ENCODE measurements around the gene OR2A7.
"Not testable (repeated sequence)": the region's sequence is repeated elsewhere in the genome, so short reads cannot be mapped to it uniquely, and the experiment has no call there.

The OR2A7 gene

GRCh38 chr7:144280010-144280409 is 15.4 kb upstream of the OR2A7 start:
- H3K36me3 ChIP-seq (ENCODE audit: insufficient read depth, low read length); H3K4me1 ChIP-seq (ENCODE audit: insufficient read depth, low read length); H3K9me3 ChIP-seq (ENCODE audit: control insufficient read depth, insufficient read depth, low read length); H3K9ac ChIP-seq (ENCODE audit: low read depth, low read length): not testable (repeated sequence)

DNA sequence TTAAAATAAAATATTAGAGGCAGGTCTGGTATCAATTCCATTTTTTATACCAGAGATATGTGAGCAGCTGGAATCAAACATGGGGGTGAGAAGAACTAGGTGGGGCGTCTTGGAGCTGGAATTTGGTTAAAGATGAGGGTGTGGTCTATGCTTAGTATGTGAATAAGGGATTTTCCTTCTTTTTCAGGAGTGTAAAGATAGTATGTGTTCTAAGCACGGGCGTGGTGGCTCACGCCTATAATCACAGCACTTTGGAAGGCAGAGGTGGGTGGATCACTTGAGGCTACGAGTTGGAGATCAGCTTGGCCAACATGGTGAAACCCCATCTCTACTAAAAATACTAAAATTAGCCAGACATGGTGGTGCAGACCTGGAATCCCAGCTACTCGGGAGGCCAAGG is 10.7 kb upstream of the OR2A7 start:
- H3K9me3 ChIP-seq (ENCODE audit: control insufficient read depth, insufficient read depth, low read length); H3K9ac ChIP-seq (ENCODE audit: low read depth, low read length); H3K36me3 ChIP-seq (ENCODE audit: insufficient read depth, low read length); H3K4me1 ChIP-seq (ENCODE audit: insufficient read depth, low read length): not testable (repeated sequence)

DNA sequence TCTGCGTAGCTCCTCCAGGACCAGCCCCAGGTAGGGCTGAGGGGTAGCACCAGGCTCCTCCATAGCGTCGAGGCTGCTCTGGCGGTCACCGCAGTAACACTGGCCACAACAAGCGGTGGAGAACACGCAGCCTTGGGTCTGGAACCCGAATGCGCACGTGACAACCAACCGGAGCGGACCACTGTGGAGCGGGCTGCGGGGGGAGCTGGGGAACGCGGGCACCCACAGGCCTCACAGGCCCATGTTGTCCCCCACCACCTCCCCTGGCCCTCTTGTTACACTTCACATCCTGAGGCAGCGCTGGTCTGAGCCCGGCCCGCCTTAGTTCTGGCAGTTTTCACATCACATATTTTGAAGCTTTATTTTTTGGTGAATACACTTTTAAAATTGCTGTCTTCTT is 4.6 kb upstream of the OR2A7 start, which contains the start of gene CTAGE8:
Gene CTAGE8 (minus strand): TSS at position 101 of the 400 bp plus-strand sequence. CDS start 38 bp downstream, at position 63.
- H3K4me1 ChIP-seq (ENCODE audit: insufficient read depth, low read length); H3K9ac ChIP-seq (ENCODE audit: low read depth, low read length); H3K36me3 ChIP-seq (ENCODE audit: insufficient read depth, low read length); H3K9me3 ChIP-seq (ENCODE audit: control insufficient read depth, insufficient read depth, low read length): not testable (repeated sequence)

DNA sequence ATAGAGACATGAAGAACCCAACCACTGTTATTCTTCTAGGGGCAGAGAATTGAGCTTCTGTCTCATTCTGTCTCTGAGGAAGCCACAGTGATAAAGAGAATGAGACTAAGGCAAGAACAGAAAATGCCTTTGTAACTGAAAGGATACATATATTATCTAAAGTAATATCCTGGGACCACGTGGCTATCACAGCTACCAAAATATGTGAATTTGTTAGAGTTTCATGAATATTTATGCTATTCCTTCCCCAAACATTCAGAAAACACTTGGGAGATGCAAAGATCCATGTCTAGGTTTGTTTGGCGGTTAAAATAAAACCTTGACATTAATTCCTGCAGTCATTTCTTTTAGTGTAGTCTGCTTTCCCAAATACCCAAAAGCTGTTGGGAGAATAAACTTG is 2.5 kb downstream of the OR2A7 start:
- H3K4me1 ChIP-seq (ENCODE audit: insufficient read depth, low read length); H3K36me3 ChIP-seq (ENCODE audit: insufficient read depth, low read length); H3K9ac ChIP-seq (ENCODE audit: low read depth, low read length); H3K9me3 ChIP-seq (ENCODE audit: control insufficient read depth, insufficient read depth, low read length): not testable (repeated sequence)

DNA sequence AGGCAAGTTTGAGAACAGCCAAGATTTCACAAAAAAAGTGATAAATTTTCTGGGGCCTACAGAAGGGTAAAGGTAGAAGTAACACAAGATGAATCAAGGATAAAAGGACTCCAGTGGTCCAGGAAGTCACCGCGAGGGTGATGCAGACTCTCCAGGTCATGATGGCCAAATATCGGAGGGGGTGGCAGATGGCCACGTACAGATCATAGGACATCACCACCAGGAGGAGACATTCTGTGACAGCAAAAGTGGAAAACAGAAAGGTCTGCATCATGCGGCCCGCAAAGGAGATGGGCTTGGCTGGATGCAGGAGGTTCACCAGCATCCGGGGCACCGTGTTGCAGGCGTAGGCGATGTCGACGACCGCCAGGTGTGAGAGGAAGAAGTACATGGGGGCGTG is 5.5 kb downstream of the OR2A7 start:
- H3K9me3 ChIP-seq (ENCODE audit: control insufficient read depth, insufficient read depth, low read length); H3K9ac ChIP-seq (ENCODE audit: low read depth, low read length); H3K4me1 ChIP-seq (ENCODE audit: insufficient read depth, low read length); H3K36me3 ChIP-seq (ENCODE audit: insufficient read depth, low read length): not testable (repeated sequence)

GRCh38 chr7:144256112-144256511 is 8.5 kb downstream of the OR2A7 start:
- no peaks in the 10 kb centered on the region for H3K9me3 ChIP-seq (ENCODE audit: control insufficient read depth, insufficient read depth, low read length)
- H3K9ac ChIP-seq (ENCODE audit: low read depth, low read length), result no peak overlapping the region
- H3K36me3 ChIP-seq (ENCODE audit: insufficient read depth, low read length), result no peaks in the 10 kb centered on the region
- peaks cover 3% of the 10 kb centered on the region; the same call in 1 of the 2 replicates for H3K4me1 ChIP-seq (ENCODE audit: insufficient read depth, low read length)

DNA sequence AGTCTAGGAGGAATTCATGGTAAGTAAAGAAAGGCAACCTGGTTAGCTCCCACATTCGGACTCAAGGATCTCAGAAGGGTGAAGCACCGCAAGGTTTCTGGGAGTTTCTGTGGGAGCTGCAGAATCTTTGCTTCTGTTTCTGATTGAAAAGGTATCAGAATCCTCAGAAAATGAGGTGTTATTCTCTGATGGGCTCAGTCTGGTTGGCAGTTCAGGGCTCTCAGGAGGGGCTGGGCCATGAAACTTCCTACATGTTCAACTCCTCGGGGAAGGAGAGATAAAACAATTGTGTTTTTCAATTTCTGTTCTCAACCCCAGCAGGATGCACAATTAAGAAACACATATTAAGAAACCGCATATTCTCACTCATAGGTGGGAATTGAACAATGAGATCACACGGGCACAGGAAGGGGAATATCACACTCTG is 9.1 kb downstream of the OR2A7 start:
- no peaks in the 10 kb centered on the region for H3K36me3 ChIP-seq (ENCODE audit: insufficient read depth, low read length)
- peaks cover 3% of the 10 kb centered on the region; the same call in 1 of the 2 replicates for H3K4me1 ChIP-seq (ENCODE audit: insufficient read depth, low read length)
- H3K9ac ChIP-seq (ENCODE audit: low read depth, low read length), result no peak overlapping the region
- no peaks in the 10 kb centered on the region for H3K9me3 ChIP-seq (ENCODE audit: control insufficient read depth, insufficient read depth, low read length)

- H3K4me1 ChIP-seq (ENCODE audit: insufficient read depth, low read length); H3K36me3 ChIP-seq (ENCODE audit: insufficient read depth, low read length); H3K9ac ChIP-seq (ENCODE audit: low read depth, low read length); H3K9me3 ChIP-seq (ENCODE audit: control insufficient read depth, insufficient read depth, low read length): not testable (repeated sequence)
Measured at GRCh38 chr7:144252307-144252706, 12.3 kb downstream of the OR2A7 start.

DNA sequence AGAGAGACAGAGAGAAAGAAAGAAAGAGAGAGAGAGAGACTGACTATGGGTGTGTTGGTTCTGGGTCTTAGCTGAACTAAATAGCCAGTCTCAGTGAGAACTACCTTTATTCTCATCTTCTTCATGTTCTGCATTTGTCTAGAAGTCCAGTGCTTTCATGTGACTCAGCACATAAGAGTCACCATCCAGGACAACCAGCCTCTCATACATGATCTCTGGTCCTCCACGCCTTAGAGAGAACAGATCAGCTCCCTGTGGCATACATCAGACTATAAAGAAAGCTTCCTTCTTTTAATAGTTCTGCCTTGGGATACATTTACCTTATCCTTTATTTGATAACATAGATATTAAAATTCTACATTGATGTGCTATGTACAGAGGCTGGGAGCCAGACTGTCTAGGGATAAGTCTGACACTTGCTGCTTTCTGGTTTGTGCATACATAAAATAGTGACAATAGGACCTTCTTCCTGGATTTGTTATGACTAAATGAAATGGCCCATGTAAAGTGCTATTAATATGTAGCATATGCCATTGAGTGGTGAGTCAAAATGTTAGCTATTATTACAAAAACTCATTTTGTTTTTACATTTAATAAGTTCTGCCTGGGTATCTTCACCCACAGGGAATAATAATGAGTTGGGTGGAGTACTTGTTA is 16.8 kb downstream of the OR2A7 start:
- not testable (repeated sequence) for H3K4me1 ChIP-seq (ENCODE audit: insufficient read depth, low read length); H3K9ac ChIP-seq (ENCODE audit: low read depth, low read length)

GRCh38 chr7:144246967-144247366 is 17.6 kb downstream of the OR2A7 start:
- H3K4me1 ChIP-seq (ENCODE audit: insufficient read depth, low read length); H3K9me3 ChIP-seq (ENCODE audit: control insufficient read depth, insufficient read depth, low read length); H3K36me3 ChIP-seq (ENCODE audit: insufficient read depth, low read length); H3K9ac ChIP-seq (ENCODE audit: low read depth, low read length): not testable (repeated sequence)

More for the DNA sequence above, 16.8 kb downstream of the OR2A7 start:
- H3K9me3 ChIP-seq (ENCODE audit: control insufficient read depth, insufficient read depth, low read length); H3K36me3 ChIP-seq (ENCODE audit: insufficient read depth, low read length): not testable (repeated sequence)

DNA sequence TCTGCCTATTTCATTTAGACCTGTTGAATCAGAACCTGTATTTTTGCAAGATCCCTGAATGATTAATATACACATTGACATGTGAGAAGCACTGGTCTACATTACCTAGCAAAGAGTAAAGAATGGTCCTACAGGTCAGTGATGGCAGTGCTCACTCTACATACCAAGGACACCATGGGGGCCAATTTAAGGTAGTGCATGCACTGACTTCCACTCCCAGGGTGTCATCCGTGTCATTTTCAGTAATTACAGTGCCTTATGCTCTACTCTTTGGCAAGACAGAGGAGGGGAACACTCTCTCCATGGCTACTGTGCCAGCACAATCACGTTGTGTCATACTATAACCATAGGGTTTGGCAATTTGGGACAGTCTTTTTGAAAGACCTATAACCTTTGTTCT is 19.2 kb downstream of the OR2A7 start:
- not testable (repeated sequence) for H3K9ac ChIP-seq (ENCODE audit: low read depth, low read length); H3K36me3 ChIP-seq (ENCODE audit: insufficient read depth, low read length); H3K9me3 ChIP-seq (ENCODE audit: control insufficient read depth, insufficient read depth, low read length); H3K4me1 ChIP-seq (ENCODE audit: insufficient read depth, low read length)

GRCh38 chr7:144239365-144239764 is 25.2 kb downstream of the OR2A7 start, which contains the start of gene OR2A42:
Gene OR2A42, minus strand, starts transcription at chr7:144239605. Its CDS starts 6,762 bp downstream, at chr7:144232843.
- not testable (repeated sequence) for H3K9ac ChIP-seq (ENCODE audit: low read depth, low read length); H3K9me3 ChIP-seq (ENCODE audit: control insufficient read depth, insufficient read depth, low read length); H3K36me3 ChIP-seq (ENCODE audit: insufficient read depth, low read length); H3K4me1 ChIP-seq (ENCODE audit: insufficient read depth, low read length)

GRCh38 chr7:144238530-144239082 is 26.0 kb downstream of the OR2A7 start:
- not testable (repeated sequence) for H3K4me1 ChIP-seq (ENCODE audit: insufficient read depth, low read length); H3K9ac ChIP-seq (ENCODE audit: low read depth, low read length); H3K9me3 ChIP-seq (ENCODE audit: control insufficient read depth, insufficient read depth, low read length); H3K36me3 ChIP-seq (ENCODE audit: insufficient read depth, low read length)

DNA sequence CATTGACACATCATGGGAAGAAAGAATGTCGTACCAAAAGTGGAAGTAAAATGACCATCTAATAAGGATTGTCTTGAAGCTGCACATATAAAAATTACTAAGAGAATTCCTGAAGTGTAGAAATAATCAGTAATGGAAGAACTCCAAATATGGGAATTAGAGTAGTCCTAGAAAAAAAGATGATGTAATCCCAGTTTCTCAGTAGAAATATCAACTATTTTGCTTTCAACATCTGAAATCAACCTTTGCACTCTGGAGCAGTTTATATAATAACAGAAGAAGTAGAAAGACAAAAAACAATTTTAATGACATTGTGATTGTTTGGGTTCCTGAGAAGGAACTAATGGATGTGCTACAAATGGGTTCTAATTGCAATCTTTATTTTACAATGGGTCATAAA is 31.6 kb downstream of the OR2A7 start:
- H3K36me3 ChIP-seq (ENCODE audit: insufficient read depth, low read length); H3K4me1 ChIP-seq (ENCODE audit: insufficient read depth, low read length); H3K9me3 ChIP-seq (ENCODE audit: control insufficient read depth, insufficient read depth, low read length); H3K9ac ChIP-seq (ENCODE audit: low read depth, low read length): not testable (repeated sequence)

DNA sequence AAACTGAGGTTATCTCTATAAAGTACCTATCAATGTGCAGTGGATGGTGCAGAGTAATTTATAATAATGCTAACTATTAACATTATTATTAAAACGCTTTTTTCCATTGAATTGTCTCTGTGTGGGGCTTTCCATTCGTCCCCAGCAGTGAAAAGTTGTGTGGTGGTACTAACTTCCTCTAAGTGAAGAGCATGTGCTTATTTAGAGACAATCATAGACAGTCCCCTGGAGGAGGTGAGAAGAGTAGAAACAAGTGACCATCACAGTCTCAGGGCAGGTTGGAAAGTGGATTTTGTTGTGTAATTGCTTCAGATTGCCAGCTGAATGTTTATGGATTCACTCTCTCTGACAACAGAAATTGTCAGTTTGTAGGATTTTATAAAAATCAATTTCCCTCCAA is 33.6 kb downstream of the OR2A7 start:
- H3K4me1 ChIP-seq (ENCODE audit: insufficient read depth, low read length); H3K36me3 ChIP-seq (ENCODE audit: insufficient read depth, low read length); H3K9me3 ChIP-seq (ENCODE audit: control insufficient read depth, insufficient read depth, low read length); H3K9ac ChIP-seq (ENCODE audit: low read depth, low read length): not testable (repeated sequence)
